ENCODE measurements around the gene SLC17A1.
"Not testable (repeated sequence)": the region's sequence is repeated elsewhere in the genome, so short reads cannot be mapped to it uniquely, and the experiment has no call there.

The SLC17A1 gene

GRCh38 chr6:25764611-25765010, 67.2 kb downstream of the SLC17A1 start:
- DNase-seq (ENCODE audit: extremely low read depth in 1 of 2, low read depth in 1 of 2): no peak

GRCh38 chr6:25757936-25758642, 73.8 kb downstream of the SLC17A1 start:
- DNase-seq (ENCODE audit: extremely low read depth in 1 of 2, low read depth in 1 of 2): no peak

GRCh38 chr6:25756382-25757363, 75.2 kb downstream of the SLC17A1 start:
- no peak for DNase-seq (ENCODE audit: extremely low read depth in 1 of 2, low read depth in 1 of 2)

DNA sequence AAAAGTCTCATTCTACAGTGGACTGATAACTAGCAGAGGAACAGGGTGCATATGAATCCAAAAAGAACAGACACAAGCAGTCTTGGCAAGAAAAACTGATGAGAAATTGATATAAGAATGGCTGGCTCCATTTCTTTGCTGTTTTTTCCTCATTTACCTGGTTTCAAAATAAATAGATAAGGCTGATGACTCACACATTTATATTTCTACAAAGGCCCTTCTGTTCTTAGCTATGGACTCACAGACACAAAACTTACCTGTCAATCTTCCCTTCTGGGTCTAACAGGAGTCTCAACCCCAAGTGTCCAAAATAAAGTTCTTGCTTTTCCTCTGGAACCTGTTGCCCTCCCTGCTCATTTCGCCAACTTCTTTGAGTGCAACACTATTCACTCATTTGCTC, 76.4 kb downstream of the SLC17A1 start:
- no peak for DNase-seq (ENCODE audit: extremely low read depth in 1 of 2, low read depth in 1 of 2)

DNA sequence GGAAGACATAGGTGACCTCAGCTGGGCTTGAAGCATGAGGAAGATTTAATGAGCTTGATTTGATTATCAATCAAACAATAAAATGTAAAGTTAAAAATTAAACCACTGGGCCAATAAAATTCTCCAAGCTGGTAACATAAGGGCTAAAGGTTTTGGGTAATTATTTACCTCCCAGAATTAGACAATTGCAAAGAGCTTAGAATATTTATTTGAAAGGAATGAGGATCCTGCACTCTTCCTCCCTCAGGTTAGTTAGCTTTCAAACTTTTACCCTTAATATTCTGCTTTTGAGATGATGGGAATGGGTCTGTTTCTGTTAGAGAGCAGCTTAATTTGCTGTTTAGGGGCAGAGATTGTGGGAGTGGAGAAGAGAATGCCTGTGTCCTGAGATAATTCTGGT, 77.3 kb downstream of the SLC17A1 start, which contains the start of gene SLC17A4:
TSS of gene SLC17A4 (plus strand) at position 208 of the 400 bp plus-strand sequence. CDS start 7,221 bp downstream, outside the sequence.
- DNase-seq (ENCODE audit: extremely low read depth in 1 of 2, low read depth in 1 of 2): no peak

GRCh38 chr6:25753079-25753478, 78.8 kb downstream of the SLC17A1 start:
- no peak for DNase-seq (ENCODE audit: extremely low read depth in 1 of 2, low read depth in 1 of 2)

- no peak for DNase-seq (ENCODE audit: extremely low read depth in 1 of 2, low read depth in 1 of 2)
Observed at GRCh38 chr6:25750906-25751305, 80.9 kb downstream of the SLC17A1 start.

DNA sequence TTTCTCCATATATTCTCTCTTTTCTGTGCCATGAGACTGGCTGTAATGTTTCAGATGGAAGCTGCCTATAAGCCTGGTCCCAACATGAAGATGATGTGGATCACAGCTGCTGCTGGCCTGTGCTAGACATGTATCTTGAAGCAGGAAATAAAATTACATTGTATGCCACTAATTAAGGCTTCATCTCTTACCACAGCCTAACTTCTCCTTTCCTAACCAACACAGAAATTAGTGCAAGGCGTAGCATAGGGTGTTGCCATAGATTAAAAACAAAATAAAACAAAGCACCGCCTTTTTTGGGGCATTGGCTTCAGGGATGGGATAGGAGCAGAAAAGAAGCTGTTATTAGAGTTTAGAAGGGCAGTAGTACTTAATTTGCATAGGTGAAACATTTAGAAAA, 82.0 kb downstream of the SLC17A1 start:
- no peak for DNase-seq (ENCODE audit: extremely low read depth in 1 of 2, low read depth in 1 of 2)

DNA sequence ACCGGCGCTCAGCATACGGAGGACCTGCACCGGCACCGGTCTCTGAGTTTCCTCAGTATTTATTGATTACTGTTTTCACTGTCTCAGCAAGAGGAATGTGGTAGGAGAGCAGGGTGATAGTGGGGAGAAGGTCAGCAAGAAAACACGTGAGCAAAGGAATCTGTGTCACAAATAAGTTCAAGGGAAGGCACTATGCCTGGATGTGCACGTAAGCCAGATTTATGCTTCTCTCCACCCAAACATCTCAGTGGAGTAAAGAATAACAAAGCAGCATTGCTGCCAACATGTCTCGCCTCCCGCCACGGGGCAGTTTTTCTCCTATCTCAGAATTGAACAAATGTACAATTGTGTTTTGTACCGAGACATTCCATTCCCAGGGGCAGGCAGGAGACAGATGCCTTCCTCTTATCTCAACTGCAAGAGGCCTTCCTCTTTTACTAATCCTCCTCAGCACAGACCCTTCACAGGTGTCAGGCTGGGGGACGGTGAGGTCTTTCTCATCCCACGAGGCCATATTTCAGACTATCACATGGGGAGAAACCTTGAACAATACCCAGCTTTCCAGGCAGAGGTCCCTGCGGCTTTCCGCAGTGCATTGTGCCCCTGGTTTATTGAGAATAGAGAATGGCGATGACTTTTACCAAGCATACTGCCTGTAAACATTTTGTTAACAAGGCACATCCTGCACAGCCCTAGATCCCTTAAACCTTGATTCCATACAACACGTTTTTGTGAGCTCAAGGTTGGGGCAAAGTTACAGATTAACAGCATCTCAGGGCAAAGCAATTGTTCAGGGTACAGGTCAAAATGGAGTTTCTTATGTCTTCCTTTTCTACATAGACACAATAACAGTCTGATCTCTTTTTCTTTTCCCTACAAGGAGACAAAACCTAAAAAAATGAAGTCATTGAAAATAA, 83.0 kb downstream of the SLC17A1 start:
- DNase-seq (ENCODE audit: extremely low read depth in 1 of 2, low read depth in 1 of 2): not testable (repeated sequence)

DNA sequence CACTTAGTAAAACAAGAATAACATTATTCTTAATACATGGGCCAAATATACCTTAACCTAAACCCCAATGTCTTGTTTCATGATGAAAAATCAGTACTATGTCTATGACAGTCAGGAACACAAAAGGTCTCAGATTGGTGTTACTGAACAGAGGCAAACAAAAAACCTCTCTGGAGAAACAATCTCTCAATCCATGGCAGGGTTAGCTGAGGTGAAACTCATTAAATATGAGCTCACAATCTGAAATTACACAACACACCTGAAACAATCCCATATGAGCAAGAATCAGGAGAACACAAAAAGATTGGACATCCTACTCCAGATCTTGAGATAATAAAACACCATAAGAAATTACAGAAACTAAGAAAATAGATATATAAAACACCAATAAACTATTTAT, 83.8 kb downstream of the SLC17A1 start:
- no peak for DNase-seq (ENCODE audit: extremely low read depth in 1 of 2, low read depth in 1 of 2)

GRCh38 chr6:25747477-25747876, 84.4 kb downstream of the SLC17A1 start:
- no peak for DNase-seq (ENCODE audit: extremely low read depth in 1 of 2, low read depth in 1 of 2)

GRCh38 chr6:25746968-25747367, 84.9 kb downstream of the SLC17A1 start:
- DNase-seq (ENCODE audit: extremely low read depth in 1 of 2, low read depth in 1 of 2): no peak

DNA sequence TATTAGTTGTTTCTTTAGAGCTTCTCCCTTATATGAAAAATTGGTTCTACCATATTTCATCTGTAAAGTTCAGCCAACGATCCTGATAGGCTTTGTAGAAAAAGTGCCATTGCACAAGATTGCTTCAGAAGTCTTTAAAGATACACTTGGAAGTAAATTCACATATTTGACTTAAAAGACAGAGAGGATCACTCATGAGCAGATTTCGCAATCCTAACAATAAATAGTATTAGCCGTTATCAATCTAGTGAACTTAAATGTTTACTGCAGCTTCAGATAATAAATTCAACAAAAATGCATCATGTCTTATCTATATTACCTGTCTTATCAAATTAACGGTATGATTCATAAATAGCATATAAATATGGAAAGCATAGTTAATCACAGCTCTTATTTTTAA, 86.0 kb downstream of the SLC17A1 start:
- no peak for DNase-seq (ENCODE audit: extremely low read depth in 1 of 2, low read depth in 1 of 2)

DNA sequence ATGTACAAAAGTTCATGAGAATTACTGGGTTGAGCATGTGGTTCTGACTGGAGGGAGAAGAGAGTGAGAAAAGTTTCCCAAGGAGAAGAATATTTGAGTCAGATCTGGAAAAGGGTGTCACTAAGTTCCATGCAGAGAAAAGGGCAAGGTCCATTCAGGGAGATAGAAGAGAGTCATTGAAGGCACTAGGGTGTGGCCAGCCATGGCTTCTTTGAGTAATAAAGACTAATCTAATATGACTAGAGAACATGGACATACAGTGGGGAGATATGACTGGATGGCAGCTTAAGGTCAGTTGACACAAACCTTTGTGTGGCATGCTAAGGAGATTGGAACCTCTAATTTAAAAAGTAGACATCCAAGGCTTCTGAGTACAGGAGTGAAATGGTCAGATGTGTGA, 88.0 kb downstream of the SLC17A1 start:
- DNase-seq (ENCODE audit: extremely low read depth in 1 of 2, low read depth in 1 of 2): no peak

DNA sequence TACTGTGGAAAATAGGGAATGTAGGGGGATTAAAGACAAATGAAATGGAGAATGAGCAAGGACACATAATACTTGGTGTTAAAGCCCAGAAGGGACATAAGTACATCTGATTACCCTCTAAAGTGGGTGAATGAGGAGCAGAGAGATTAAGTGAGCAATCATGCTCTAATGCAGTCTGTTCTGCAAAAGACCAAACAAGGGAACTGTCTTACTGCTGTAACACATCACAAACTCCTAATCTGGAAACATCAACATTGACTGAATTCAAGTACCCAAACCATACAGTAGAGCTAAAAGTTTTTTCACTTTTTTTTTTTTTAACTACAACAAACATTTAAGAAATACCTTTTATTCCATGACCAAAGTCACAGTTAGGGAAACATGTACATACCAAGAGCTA, 96.6 kb downstream of the SLC17A1 start:
- DNase-seq (ENCODE audit: extremely low read depth in 1 of 2, low read depth in 1 of 2): no peak
